ENCODE results near the gene FAM163A.
"Not testable (repeated sequence)": the region's sequence is repeated elsewhere in the genome, so short reads cannot be mapped to it uniquely, and the experiment has no call there.

Gene FAM163A

DNA sequence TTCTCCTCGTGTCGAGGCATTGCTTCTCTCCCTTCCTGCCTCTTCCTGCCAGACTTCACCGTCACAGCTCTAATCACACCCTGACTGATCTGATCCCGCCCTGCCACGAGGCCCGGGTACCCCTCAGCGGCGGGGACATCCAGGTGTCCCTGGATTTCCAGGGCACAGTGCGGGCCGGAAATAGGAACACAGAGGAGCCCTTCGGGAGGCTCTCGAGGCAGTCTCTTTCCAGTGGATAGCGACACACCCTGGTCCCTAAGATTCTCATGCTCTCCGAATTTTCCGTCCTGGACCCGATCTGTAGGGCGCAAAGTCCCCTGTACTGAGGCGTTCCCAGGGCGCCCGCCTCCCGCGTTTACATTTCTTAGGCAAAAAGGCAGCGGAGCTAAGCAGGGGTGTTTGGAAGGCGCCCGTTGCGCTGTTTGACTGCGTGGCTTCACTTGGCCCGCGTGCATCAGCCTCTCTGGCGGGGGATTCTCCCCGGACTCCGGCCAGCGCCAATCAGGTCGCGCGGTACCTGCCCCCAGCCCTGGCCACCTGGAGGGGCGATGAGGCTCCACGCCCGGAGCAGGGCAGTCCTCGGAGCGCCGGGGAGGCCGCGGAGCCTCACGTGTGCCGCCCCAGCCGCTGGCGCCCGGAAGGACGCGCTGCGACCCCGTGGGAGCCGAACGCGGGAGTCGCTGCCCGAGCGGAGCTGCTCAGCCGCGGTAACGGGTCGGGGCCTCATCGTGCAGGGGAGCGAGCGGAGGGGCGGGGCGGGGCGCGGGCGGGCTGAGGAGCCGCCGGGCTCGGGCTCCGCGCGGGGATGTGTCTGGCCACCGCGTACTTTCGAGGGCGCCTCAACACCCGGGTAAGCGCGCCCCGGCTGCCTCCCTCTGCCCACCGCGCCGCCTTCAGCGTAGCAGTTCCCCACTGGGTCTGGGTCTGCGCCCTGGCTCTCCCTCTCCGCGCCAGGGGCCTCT is at the start of gene FAM163A:
TSS of gene FAM163A (plus strand) at position 575 of the 962 bp plus-strand sequence. CDS start 69,807 bp downstream, outside the sequence.
- Histone ChIP-seq H3K36me3 (no peaks in the 10 kb centered on the region), H3K27me3 (peaks cover 98% of the 10 kb centered on the region), H3K4me1 (ENCODE audit: control insufficient read depth in 1 of 2, insufficient read depth in 1 of 2, low read depth in 1 of 2, low read length in 1 of 2) (peaks cover 10 to 17% of the 10 kb centered on the region in 2 experiments), H3K9me3 (no peaks in the 10 kb centered on the region), H3K27ac (no peak within 1 kb of the TSS), H3K4me3 (ENCODE audit: low read depth in 1 of 2, low read length in 1 of 2) (peak within 1 kb of the TSS in 1 of 2 experiments; percentile 40)
- TF ChIP-seq, protein P1, sequence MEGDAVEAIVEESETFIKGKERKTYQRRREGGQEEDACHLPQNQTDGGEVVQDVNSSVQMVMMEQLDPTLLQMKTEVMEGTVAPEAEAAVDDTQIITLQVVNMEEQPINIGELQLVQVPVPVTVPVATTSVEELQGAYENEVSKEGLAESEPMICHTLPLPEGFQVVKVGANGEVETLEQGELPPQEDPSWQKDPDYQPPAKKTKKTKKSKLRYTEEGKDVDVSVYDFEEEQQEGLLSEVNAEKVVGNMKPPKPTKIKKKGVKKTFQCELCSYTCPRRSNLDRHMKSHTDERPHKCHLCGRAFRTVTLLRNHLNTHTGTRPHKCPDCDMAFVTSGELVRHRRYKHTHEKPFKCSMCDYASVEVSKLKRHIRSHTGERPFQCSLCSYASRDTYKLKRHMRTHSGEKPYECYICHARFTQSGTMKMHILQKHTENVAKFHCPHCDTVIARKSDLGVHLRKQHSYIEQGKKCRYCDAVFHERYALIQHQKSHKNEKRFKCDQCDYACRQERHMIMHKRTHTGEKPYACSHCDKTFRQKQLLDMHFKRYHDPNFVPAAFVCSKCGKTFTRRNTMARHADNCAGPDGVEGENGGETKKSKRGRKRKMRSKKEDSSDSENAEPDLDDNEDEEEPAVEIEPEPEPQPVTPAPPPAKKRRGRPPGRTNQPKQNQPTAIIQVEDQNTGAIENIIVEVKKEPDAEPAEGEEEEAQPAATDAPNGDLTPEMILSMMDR (IDR thresholded peaks at IDR 0.05): no peak

DNA sequence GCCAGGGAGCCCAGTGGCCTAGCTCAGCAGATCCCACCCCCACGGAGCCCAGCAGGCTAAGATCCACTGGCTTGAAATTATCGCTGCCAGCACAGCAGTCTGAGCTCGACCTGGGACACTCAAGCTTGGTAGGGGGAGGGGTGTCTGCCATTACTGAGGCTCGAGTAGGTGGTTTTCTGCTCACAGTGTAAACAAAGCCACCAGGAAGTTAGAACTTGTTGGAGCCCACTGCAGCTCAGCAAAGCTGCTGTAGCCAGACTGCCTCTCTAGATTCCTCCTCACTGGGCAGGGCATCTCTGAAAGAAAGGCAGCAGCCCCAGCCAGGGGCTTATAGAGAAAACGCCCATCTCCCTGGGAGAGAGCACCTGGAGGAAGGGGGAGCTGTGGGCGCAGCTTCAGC is 48.6 kb upstream of the FAM163A start:
- H3K27ac ChIP-seq; H3K36me3 ChIP-seq; H3K27me3 ChIP-seq; H3K9me3 ChIP-seq; H3K4me3 ChIP-seq (ENCODE audit: low read depth in 1 of 2, low read length in 1 of 2): not testable (repeated sequence)
- H3K4me1 ChIP-seq (ENCODE audit: control insufficient read depth in 1 of 2, insufficient read depth in 1 of 2, low read depth in 1 of 2, low read length in 1 of 2): peaks cover 10 to 29% of the 10 kb centered on the region in 2 experiments

DNA sequence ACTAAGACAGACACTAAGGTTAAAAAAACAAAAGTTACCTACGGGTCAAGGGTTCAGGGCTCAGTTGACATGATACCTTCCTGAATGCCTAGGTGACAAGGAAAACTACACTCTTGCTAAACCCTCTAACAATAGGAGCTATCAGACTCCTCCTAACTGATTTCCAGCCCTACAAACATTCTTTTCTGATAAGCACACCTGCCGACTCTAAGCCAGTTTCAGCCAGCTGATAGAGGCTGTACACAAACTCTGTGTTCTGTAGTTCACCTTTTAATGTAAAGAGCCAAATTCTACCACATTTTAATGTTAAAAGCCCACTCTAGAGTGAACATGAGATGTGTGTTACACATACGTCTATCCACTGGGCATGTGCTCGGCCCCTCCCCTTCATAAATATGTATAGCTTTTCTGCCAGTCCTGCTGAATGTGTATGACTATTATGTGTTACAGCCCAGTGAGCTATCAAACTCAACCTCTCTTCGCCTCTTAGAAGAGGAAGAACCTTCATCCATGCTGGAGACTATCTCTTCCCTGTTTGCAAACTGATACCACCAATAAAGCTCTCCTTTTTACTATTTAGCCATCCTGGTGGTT is 40.0 kb upstream of the FAM163A start:
- Histone ChIP-seq H3K27ac (no peak overlapping the region), H3K27me3 (no peaks in the 10 kb centered on the region), H3K4me1 (ENCODE audit: control insufficient read depth in 1 of 2, insufficient read depth in 1 of 2, low read depth in 1 of 2, low read length in 1 of 2) (no peaks in the 10 kb centered on the region), H3K4me3 (ENCODE audit: low read depth in 1 of 2, low read length in 1 of 2) (no peak overlapping the region), H3K9me3 (no peaks in the 10 kb centered on the region), H3K36me3 (no peaks in the 10 kb centered on the region)
- TF ChIP-seq, protein P1 (IDR thresholded peaks at IDR 0.05): no peak

DNA sequence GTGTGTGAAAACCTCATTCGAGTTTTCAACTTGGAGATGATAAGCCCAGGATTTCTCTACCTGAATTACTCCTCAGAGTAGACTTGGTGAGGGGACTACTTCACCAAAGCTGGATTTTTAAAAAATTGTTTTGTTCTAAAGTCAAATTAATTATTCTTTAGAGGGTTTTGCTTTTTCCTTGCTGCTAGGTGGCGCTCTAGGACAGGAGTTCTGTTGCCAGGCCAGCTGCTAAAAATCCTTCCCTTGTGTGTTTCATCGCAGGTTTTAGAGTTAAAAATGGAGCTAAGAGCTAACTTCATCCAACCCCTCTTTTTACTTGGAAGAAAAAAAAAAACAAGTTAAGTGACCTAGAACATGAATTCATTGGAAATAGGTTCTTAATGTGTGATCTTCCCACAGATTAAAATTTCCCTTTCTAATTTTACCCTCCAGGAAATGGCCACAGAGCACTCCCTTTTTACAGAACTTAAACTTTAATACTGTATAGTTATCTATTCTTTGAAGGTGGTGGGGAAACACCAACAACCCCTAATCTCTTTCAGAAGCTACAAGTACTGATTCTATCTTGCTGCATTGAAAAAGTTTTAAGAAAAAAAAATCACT is 36.7 kb upstream of the FAM163A start:
- TF ChIP-seq, protein P1 (IDR thresholded peaks at IDR 0.05): no peak
- H3K4me3 ChIP-seq (ENCODE audit: low read depth in 1 of 2, low read length in 1 of 2): no peak overlapping the region
- H3K27me3 ChIP-seq: no peaks in the 10 kb centered on the region
- no peaks in the 10 kb centered on the region for H3K9me3 ChIP-seq
- H3K36me3 ChIP-seq: no peaks in the 10 kb centered on the region
- H3K27ac ChIP-seq: no peak overlapping the region
- H3K4me1 ChIP-seq (ENCODE audit: control insufficient read depth in 1 of 2, insufficient read depth in 1 of 2, low read depth in 1 of 2, low read length in 1 of 2): no peaks in the 10 kb centered on the region

DNA sequence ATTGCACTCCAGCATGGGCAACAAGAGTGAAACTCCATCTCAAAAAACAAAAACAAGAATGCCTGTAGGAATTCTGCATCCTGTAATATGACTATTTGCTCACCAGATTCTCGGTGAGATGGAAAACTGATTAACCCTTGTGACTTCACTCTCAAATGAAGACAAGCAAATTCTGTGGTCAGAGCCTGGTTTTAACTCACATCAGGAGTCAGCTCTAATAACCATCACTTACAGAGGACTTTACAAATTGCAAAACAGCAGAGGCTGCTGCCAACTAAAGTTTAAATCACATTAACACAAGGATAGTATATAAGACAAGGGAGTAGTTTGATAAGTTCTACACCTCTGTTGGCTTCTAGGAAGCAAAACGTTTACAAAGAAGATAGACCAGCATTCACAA is 35.7 kb upstream of the FAM163A start:
- TF ChIP-seq, protein P1 (IDR thresholded peaks at IDR 0.05): no peak
- H3K36me3 ChIP-seq: no peaks in the 10 kb centered on the region

More for the DNA sequence above, 35.7 kb upstream of the FAM163A start:
- H3K27me3 ChIP-seq: no peaks in the 10 kb centered on the region
- H3K27ac ChIP-seq: no peak overlapping the region
- H3K4me3 ChIP-seq (ENCODE audit: low read depth in 1 of 2, low read length in 1 of 2): no peak overlapping the region
- no peaks in the 10 kb centered on the region for H3K9me3 ChIP-seq
- no peaks in the 10 kb centered on the region for H3K4me1 ChIP-seq (ENCODE audit: control insufficient read depth in 1 of 2, insufficient read depth in 1 of 2, low read depth in 1 of 2, low read length in 1 of 2)

All from neutrophil (primary cell).